Urinary bladder (tissue), 4 donors: ENCODE measurements around the gene TASOR. TPM values are rescaled to one million over a fixed set of nuclear protein-coding genes. Genes with fewer than 3 reads are reported as not detected.

Source experiments
- DNase-seq: peaks from one replicate; pipeline ENCODE4 v3.0.0-alpha.2; 2015; ENCODE audit errors: extremely low spot score
- H3K27ac ChIP-seq: one replicate; pipeline ENCODE4 v1.5.1; 2013; ENCODE audit warnings: low read depth, mild to moderate bottlenecking, moderate library complexity
- H3K36me3 ChIP-seq: one replicate; pipeline ENCODE4 v1.6.1; 2013; ENCODE audit warnings: mild to moderate bottlenecking, moderate library complexity; ENCODE audit not compliant: insufficient read depth
- H3K4me1 ChIP-seq: one replicate; pipeline ENCODE4 v1.6.1; 2013; ENCODE audit warnings: mild to moderate bottlenecking, moderate library complexity; ENCODE audit not compliant: insufficient read depth
- H3K4me3 ChIP-seq: one replicate; pipeline ENCODE4 v1.5.1; 2013; ENCODE audit warnings: low read depth, low read length
- WGBS: extraction: QIAGEN DNeasy Blood & Tissue Kit; methylation state at CpG from one replicate; pipeline ENCODE4 v1.1.7; 2013; 5-methylcytosine and 5-hydroxymethylcytosine counted together
- polyA plus RNA-seq: library from polyadenylated mRNA; stranded (reverse); fragments of 200-250 nt; gene quantifications from one replicate; pipeline ENCODE4 v1.2.3, GENCODE V29; 2013
- total RNA-seq: library from RNA; depleted of rRNA; stranded (reverse); fragments of >200 nt; gene quantifications from one replicate; pipeline ENCODE4 v1.2.3, GENCODE V29; 2014
- donor health status: healthy with polysubstance abuse.
- donor health status: healthy.

The TASOR gene
- total and polyA plus RNA-seq, 2 donors = 30.9 to 182 TPM

DNA sequence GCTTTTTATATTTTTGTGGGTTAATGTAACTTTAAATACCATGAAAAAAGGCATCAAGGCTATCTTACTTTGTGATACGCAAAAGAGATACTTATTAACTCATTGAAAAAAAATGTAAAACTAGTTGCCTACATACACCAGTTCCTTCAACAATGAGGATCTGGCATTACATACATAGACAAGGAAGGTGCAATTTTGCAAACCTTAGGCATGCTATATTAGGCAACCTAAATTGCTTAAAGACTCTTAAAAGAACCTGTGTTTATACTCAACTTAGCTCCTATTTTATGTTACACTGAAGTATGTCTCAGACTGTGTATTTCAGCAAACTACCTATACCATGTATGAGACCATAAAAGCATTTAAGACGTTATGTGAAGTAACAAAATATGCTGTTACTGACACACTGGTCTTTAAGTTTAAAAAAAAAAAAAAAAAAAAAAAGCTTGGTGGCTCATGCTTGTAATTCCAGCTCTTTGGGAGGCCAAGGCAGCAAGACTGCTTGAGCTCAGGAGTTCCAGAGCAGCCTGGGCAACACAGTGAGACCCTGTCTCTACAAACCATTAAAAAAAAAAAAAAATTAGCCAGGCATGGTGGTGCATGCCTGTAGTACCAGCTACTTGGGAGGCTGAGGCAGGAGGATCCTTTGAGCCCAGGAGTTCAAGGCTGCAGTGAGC lies 9.1 kb downstream of the TASOR start:
- no peaks in the 10 kb centered on the region for H3K4me1 ChIP-seq
- H3K27ac ChIP-seq = no peak overlapping the region
- H3K36me3 ChIP-seq = peaks cover 3% of the 10 kb centered on the region
- DNase-seq = no peak
- H3K4me3 ChIP-seq = no peak overlapping the region
- 72% methylated on average over 2 of the region's 2 CpGs for WGBS

GRCh38 chr3:56667973-56668579 lies 15.0 kb downstream of the TASOR start:
- DNase-seq = no peak
- Histone ChIP-seq H3K4me1 (no peaks in the 10 kb centered on the region), H3K36me3 (peaks cover 4% of the 10 kb centered on the region), H3K4me3 (no peak overlapping the region), H3K27ac (no peak overlapping the region)
- 82% methylated on average over 3 of the region's 3 CpGs for WGBS

GRCh38 chr3:56664823-56665222 lies 18.2 kb downstream of the TASOR start:
- Histone ChIP-seq H3K27ac (no peak overlapping the region), H3K36me3 (peaks cover 6% of the 10 kb centered on the region), H3K4me3 (no peak overlapping the region), H3K4me1 (no peaks in the 10 kb centered on the region)
- 97% methylated on average over 2 of the region's 2 CpGs for WGBS
- no peak for DNase-seq

GRCh38 chr3:56655709-56656108 lies 27.4 kb downstream of the TASOR start:
- Histone ChIP-seq H3K4me3 (no peak overlapping the region), H3K36me3 (peaks cover 12% of the 10 kb centered on the region), H3K27ac (no peak overlapping the region), H3K4me1 (no peaks in the 10 kb centered on the region)
- no peak for DNase-seq
- WGBS = 94% methylated on average over 1 of the region's 1 CpG

GRCh38 chr3:56654460-56654859 lies 28.6 kb downstream of the TASOR start:
- no peak for DNase-seq
- Histone ChIP-seq H3K27ac (no peak overlapping the region), H3K36me3 (peaks cover 7% of the 10 kb centered on the region), H3K4me3 (no peak overlapping the region), H3K4me1 (no peaks in the 10 kb centered on the region)
- 85% methylated on average over 1 of the region's 1 CpG for WGBS

GRCh38 chr3:56645407-56645806 lies 37.7 kb downstream of the TASOR start:
- Histone ChIP-seq H3K4me1 (no peaks in the 10 kb centered on the region), H3K36me3 (peaks cover 6% of the 10 kb centered on the region), H3K27ac (no peak overlapping the region), H3K4me3 (no peak overlapping the region)
- 92% methylated on average over 2 of the region's 2 CpGs for WGBS
- no peak for DNase-seq

DNA sequence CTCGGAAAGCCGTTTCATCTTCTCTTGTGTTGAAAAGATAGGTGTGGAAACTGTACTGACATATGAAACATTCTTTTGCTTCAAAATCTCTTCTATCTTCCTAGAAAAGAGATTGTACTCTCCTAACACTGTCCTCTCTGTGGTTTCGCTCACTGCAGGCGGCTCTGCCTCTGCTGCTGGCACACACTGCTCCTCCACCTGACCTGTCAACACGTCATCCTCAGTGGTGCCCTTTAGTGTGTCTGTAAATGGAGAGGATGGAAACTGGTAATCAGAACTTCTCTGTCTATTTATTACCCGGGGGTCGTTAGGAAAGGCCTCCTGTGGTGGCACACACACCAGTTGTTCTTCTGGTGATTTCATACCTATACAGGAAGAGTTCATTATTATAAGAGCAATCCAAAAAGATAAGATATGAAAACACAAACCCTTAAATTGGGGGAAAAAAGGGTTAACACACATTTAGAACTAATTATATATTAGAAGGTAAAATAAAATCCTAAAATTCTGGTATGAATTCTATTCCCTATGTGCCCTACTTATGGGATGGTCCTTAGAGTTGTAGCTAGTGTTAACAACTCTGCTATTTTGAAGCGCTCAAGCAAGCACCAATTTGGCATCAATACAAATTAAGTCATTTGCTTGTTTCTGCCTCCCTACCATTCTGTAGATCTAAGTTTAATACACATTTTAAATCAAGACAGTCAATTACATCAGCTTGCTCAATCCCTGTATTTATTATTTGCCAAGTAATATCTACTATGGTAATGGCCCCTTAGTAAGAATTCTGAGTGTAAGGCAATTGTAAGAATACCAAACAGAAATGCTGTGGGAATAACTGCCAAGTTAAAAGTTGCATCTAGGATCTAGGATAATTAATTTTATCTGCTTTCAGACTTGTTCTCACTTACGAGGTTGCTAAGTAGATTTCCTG lies 49.2 kb downstream of the TASOR start:
- WGBS = 85% methylated on average over 9 of the region's 9 CpGs
- H3K36me3 ChIP-seq = peaks cover 2% of the 10 kb centered on the region

More for the DNA sequence above, 49.2 kb downstream of the TASOR start:
- H3K4me3 ChIP-seq = no peak overlapping the region
- no peaks in the 10 kb centered on the region for H3K4me1 ChIP-seq
- no peak for DNase-seq
- no peak overlapping the region for H3K27ac ChIP-seq

Other genes starting within 250 kb of the TASOR start
- gene ERC2, start 214.8 kb downstream of the TASOR start, total RNA-seq = 3.0 TPM
- 0.49 TPM for gene ERC2, start 214.8 kb downstream of the TASOR start, polyA plus RNA-seq
- 91.0 TPM for gene CCDC66, start 126.1 kb downstream of the TASOR start, total RNA-seq
- gene CCDC66, start 126.1 kb downstream of the TASOR start, polyA plus RNA-seq = 9.2 TPM
- 30.1 TPM for gene ARHGEF3, start 118.7 kb upstream of the TASOR start, total RNA-seq
- gene ARHGEF3, start 118.7 kb upstream of the TASOR start, polyA plus RNA-seq = 22.4 TPM